Prostate gland (tissue), 1 donor: ENCODE measurements around the gene THRB.

Experiments
- POLR2A ChIP-seq: fragments of 450-650 bp; IDR thresholded peaks from one replicate; pipeline ENCODE4 v1.6.1; 2016; ENCODE audit warnings: antibody characterized with exemption, mild to moderate bottlenecking
- POLR2AphosphoS5 ChIP-seq: sonication (generic); formaldehyde crosslinking; IDR thresholded peaks from one replicate; pipeline ENCODE4 v1.6.1; 2017; ENCODE audit warnings: antibody characterized with exemption

DNA sequence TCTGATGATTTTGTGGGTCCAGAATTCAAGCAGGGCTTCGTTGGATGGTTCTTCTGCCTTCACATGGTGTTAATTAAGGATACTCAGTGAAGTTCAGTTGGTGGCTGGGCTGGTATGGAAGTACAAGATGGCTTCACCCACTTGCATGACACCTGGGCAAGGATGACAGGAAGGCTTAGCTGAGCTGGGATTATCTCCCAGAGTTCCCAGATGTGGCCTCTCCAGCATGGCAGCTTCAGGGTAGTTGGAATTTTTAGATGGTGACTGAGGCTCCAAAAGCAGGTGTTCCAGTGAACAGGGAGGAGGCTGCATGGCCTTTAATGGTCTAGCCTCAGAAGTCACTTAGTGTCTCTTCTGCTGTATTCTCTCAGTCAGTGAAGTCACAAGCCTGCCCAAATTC, 135.5 kb downstream of the THRB start:
- TF ChIP-seq POLR2AphosphoS5 (no peak), POLR2A (no peak)
